HG03354 (cell line): Measurements from ENCODE around the gene HECTD4.
"Not testable (repeated sequence)": the region's sequence is repeated elsewhere in the genome, so short reads cannot be mapped to it uniquely, and the experiment has no call there.

ENCODE experiments used
- ATAC-seq: cut with Tn5 transposase; IDR thresholded peaks from one replicate; pipeline ENCODE4 v1.9.1; 2021; ENCODE audit warnings: mild to moderate bottlenecking; ENCODE audit not compliant: unreplicated experiment, poor library complexity, severe bottlenecking

The HECTD4 gene

GRCh38 chr12:112381883-112382796, at the start of gene HECTD4:
Gene HECTD4 (minus strand): TSS chr12:112382431. CDS start chr12:112382128, 303 bp downstream.
- ATAC-seq, result peak; percentile 92

- ATAC-seq, result no peak
Measured at GRCh38 chr12:112431965-112432364, 49.7 kb upstream of the HECTD4 start.

GRCh38 chr12:112430929-112431328, 48.7 kb upstream of the HECTD4 start:
- no peak for ATAC-seq

GRCh38 chr12:112427760-112428159, 45.5 kb upstream of the HECTD4 start:
- no peak for ATAC-seq

GRCh38 chr12:112425582-112426382, 43.6 kb upstream of the HECTD4 start:
- no peak for ATAC-seq

GRCh38 chr12:112424126-112424525, 41.9 kb upstream of the HECTD4 start:
- ATAC-seq, result no peak

- ATAC-seq, result no peak
Measured at GRCh38 chr12:112422531-112422930, 40.3 kb upstream of the HECTD4 start.

GRCh38 chr12:112421363-112421762, 39.1 kb upstream of the HECTD4 start:
- ATAC-seq, result no peak

GRCh38 chr12:112420740-112421139, 38.5 kb upstream of the HECTD4 start:
- no peak for ATAC-seq

GRCh38 chr12:112419297-112420133, 37.3 kb upstream of the HECTD4 start:
- peak; percentile 56 for ATAC-seq

- ATAC-seq, result peak; percentile 82
Measured at GRCh38 chr12:112418608-112419296, 36.5 kb upstream of the HECTD4 start, which contains the start of gene PTPN11. Gene PTPN11 (plus strand): TSS chr12:112418947. CDS start chr12:112419112, 165 bp downstream.

GRCh38 chr12:112418273-112418607, 36.0 kb upstream of the HECTD4 start:
- peak; percentile 2 for ATAC-seq

- not testable (repeated sequence) for ATAC-seq
Measured at GRCh38 chr12:112415457-112415856, 33.2 kb upstream of the HECTD4 start.

GRCh38 chr12:112413855-112414625, 31.8 kb upstream of the HECTD4 start:
- no peak for ATAC-seq

GRCh38 chr12:112409906-112410244, 27.6 kb upstream of the HECTD4 start:
- ATAC-seq, result no peak

GRCh38 chr12:112409064-112409905, 27.1 kb upstream of the HECTD4 start, which contains the start of gene RPL6:
Gene RPL6 (minus strand): TSS chr12:112409605. CDS start chr12:112408656, 949 bp downstream.
- ATAC-seq, result peak; percentile 89

- ATAC-seq, result no peak
Measured at GRCh38 chr12:112408621-112409020, 26.4 kb upstream of the HECTD4 start.

GRCh38 chr12:112407683-112408082, 25.5 kb upstream of the HECTD4 start:
- not testable (repeated sequence) for ATAC-seq
